ENCODE results near the gene LRRC56.

Gene LRRC56

GRCh38 chr11:593347-593746, 56.0 kb downstream of the LRRC56 start:
- Histone ChIP-seq H3K4me1 (ENCODE audit: control insufficient read depth, low read depth, low read length) (no peaks in the 10 kb centered on the region), H3K27ac (ENCODE audit: low read length) (no peak overlapping the region), H3K36me3 (ENCODE audit: control insufficient read depth, low read depth, low read length) (peaks cover 66% of the 10 kb centered on the region), H3K27me3 (ENCODE audit: control insufficient read depth, insufficient read depth, low read length) (no peaks in the 10 kb centered on the region), H3K4me3 (ENCODE audit: low read length) (no peak overlapping the region), H3K9me3 (ENCODE audit: control insufficient read depth, low read depth, low read length) (no peaks in the 10 kb centered on the region), H3K9ac (ENCODE audit: low read length) (no peak overlapping the region)

GRCh38 chr11:595400-595799, 58.1 kb downstream of the LRRC56 start:
- Histone ChIP-seq H3K36me3 (ENCODE audit: control insufficient read depth, low read depth, low read length) (peaks cover 64% of the 10 kb centered on the region), H3K4me3 (ENCODE audit: low read length) (no peak overlapping the region), H3K27ac (ENCODE audit: low read length) (no peak overlapping the region), H3K27me3 (ENCODE audit: control insufficient read depth, insufficient read depth, low read length) (no peaks in the 10 kb centered on the region), H3K9me3 (ENCODE audit: control insufficient read depth, low read depth, low read length) (no peaks in the 10 kb centered on the region), H3K4me1 (ENCODE audit: control insufficient read depth, low read depth, low read length) (no peaks in the 10 kb centered on the region), H3K9ac (ENCODE audit: low read length) (no peak overlapping the region)

GRCh38 chr11:596374-596773, 59.0 kb downstream of the LRRC56 start:
- Histone ChIP-seq H3K4me3 (ENCODE audit: low read length) (no peak overlapping the region), H3K9me3 (ENCODE audit: control insufficient read depth, low read depth, low read length) (no peaks in the 10 kb centered on the region), H3K27ac (ENCODE audit: low read length) (no peak overlapping the region), H3K27me3 (ENCODE audit: control insufficient read depth, insufficient read depth, low read length) (no peaks in the 10 kb centered on the region), H3K4me1 (ENCODE audit: control insufficient read depth, low read depth, low read length) (no peaks in the 10 kb centered on the region), H3K36me3 (ENCODE audit: control insufficient read depth, low read depth, low read length) (peaks cover 65% of the 10 kb centered on the region), H3K9ac (ENCODE audit: low read length) (no peak overlapping the region)

- H3K27ac ChIP-seq (ENCODE audit: low read length) = no peak overlapping the region
- H3K9ac ChIP-seq (ENCODE audit: low read length) = no peak overlapping the region
- H3K27me3 ChIP-seq (ENCODE audit: control insufficient read depth, insufficient read depth, low read length) = no peaks in the 10 kb centered on the region
- peaks cover 69% of the 10 kb centered on the region for H3K36me3 ChIP-seq (ENCODE audit: control insufficient read depth, low read depth, low read length)
- H3K4me3 ChIP-seq (ENCODE audit: low read length) = no peak overlapping the region
- H3K4me1 ChIP-seq (ENCODE audit: control insufficient read depth, low read depth, low read length) = no peaks in the 10 kb centered on the region
- H3K9me3 ChIP-seq (ENCODE audit: control insufficient read depth, low read depth, low read length) = no peaks in the 10 kb centered on the region
Observed at GRCh38 chr11:597166-597725, 59.9 kb downstream of the LRRC56 start.

- peaks cover 64% of the 10 kb centered on the region for H3K36me3 ChIP-seq (ENCODE audit: control insufficient read depth, low read depth, low read length)
- no peaks in the 10 kb centered on the region for H3K4me1 ChIP-seq (ENCODE audit: control insufficient read depth, low read depth, low read length)
- H3K27ac ChIP-seq (ENCODE audit: low read length) = no peak overlapping the region
- no peak overlapping the region for H3K4me3 ChIP-seq (ENCODE audit: low read length)
- no peak overlapping the region for H3K9ac ChIP-seq (ENCODE audit: low read length)
- H3K27me3 ChIP-seq (ENCODE audit: control insufficient read depth, insufficient read depth, low read length) = no peaks in the 10 kb centered on the region
- H3K9me3 ChIP-seq (ENCODE audit: control insufficient read depth, low read depth, low read length) = no peaks in the 10 kb centered on the region
Observed at GRCh38 chr11:598005-598680, 60.8 kb downstream of the LRRC56 start.

- Histone ChIP-seq H3K27ac (ENCODE audit: low read length) (no peak overlapping the region), H3K9ac (ENCODE audit: low read length) (no peak overlapping the region), H3K27me3 (ENCODE audit: control insufficient read depth, insufficient read depth, low read length) (no peaks in the 10 kb centered on the region), H3K4me3 (ENCODE audit: low read length) (no peak overlapping the region), H3K36me3 (ENCODE audit: control insufficient read depth, low read depth, low read length) (peaks cover 69% of the 10 kb centered on the region), H3K9me3 (ENCODE audit: control insufficient read depth, low read depth, low read length) (no peaks in the 10 kb centered on the region), H3K4me1 (ENCODE audit: control insufficient read depth, low read depth, low read length) (no peaks in the 10 kb centered on the region)
Observed at GRCh38 chr11:601573-602245, 64.4 kb downstream of the LRRC56 start.

- no peaks in the 10 kb centered on the region for H3K4me1 ChIP-seq (ENCODE audit: control insufficient read depth, low read depth, low read length)
- H3K27ac ChIP-seq (ENCODE audit: low read length) = no peak overlapping the region
- H3K36me3 ChIP-seq (ENCODE audit: control insufficient read depth, low read depth, low read length) = peaks cover 83% of the 10 kb centered on the region
Observed at GRCh38 chr11:603154-603553, 65.8 kb downstream of the LRRC56 start.

More at GRCh38 chr11:603154-603553, 65.8 kb downstream of the LRRC56 start:
- H3K27me3 ChIP-seq (ENCODE audit: control insufficient read depth, insufficient read depth, low read length) = no peaks in the 10 kb centered on the region
- H3K9ac ChIP-seq (ENCODE audit: low read length) = no peak overlapping the region
- H3K4me3 ChIP-seq (ENCODE audit: low read length) = no peak overlapping the region
- no peaks in the 10 kb centered on the region for H3K9me3 ChIP-seq (ENCODE audit: control insufficient read depth, low read depth, low read length)
